Thymus (tissue), 11 donors: Measurements from ENCODE around the gene PCYT1B. TPM values are rescaled to one million over a fixed set of nuclear protein-coding genes. Genes with fewer than 3 reads are reported as not detected.

Experiments
- DNase-seq, 9 donors: peaks; one replicate each; pipeline ENCODE4 v3.0.0-alpha.2; 2013; ENCODE audit warnings: low spot score in 9 of 9, low read depth in 6 of 9, missing footprints in 1 of 9
- H3K27ac ChIP-seq, 2 donors: one replicate each; pipeline ENCODE4 v1.5.1; 2013; ENCODE audit warnings: control low read depth in 1 of 2, low read depth in 1 of 2, low read length in 1 of 2, mild to moderate bottlenecking in 1 of 2, moderate library complexity in 1 of 2
- H3K27me3 ChIP-seq, 2 donors: one replicate each; pipeline ENCODE4 v1.5.1; 2013; ENCODE audit warnings: low read length in 1 of 2; ENCODE audit not compliant: control insufficient read depth in 2 of 2, insufficient read depth in 1 of 2
- H3K36me3 ChIP-seq, 2 donors: one replicate each; pipeline ENCODE4 v1.5.1; 2013; ENCODE audit warnings: low read length in 1 of 2, mild to moderate bottlenecking in 1 of 2, moderate library complexity in 1 of 2; ENCODE audit not compliant: control insufficient read depth in 2 of 2, insufficient read depth in 2 of 2
- H3K4me1 ChIP-seq, 2 donors: one replicate each; pipeline ENCODE4 v1.5.1; 2013; ENCODE audit warnings: low read length in 2 of 2; ENCODE audit not compliant: control insufficient read depth in 2 of 2, insufficient read depth in 2 of 2
- H3K4me3 ChIP-seq, 2 donors: one replicate each; pipeline ENCODE4 v1.5.1; 2013; ENCODE audit warnings: low read length in 2 of 2, control low read depth in 1 of 2, mild to moderate bottlenecking in 1 of 2
- H3K9me3 ChIP-seq, 2 donors: one replicate each; pipeline ENCODE4 v1.5.1; 2013; ENCODE audit warnings: low read length in 1 of 2, mild to moderate bottlenecking in 1 of 2; ENCODE audit not compliant: control insufficient read depth in 2 of 2, insufficient read depth in 1 of 2
- WGBS: extraction: QIAGEN DNeasy Blood & Tissue Kit; methylation state at CpG from one replicate; pipeline ENCODE4 v1.1.7; 2013; 5-methylcytosine and 5-hydroxymethylcytosine counted together
- polyA plus RNA-seq: library from polyadenylated mRNA; stranded (reverse); fragments of 200-250 nt; gene quantifications from one replicate; pipeline ENCODE4 v1.2.3, GENCODE V29; 2013
- total RNA-seq: library from RNA; stranded (reverse); fragments of 120-200 nt; gene quantifications from one replicate; pipeline ENCODE4 v1.2.4, GENCODE V29; 2013
- donor health status: healthy.

PCYT1B gene
- total and polyA plus RNA-seq, 2 donors, result 0.37 to 0.38 TPM

- Histone ChIP-seq H3K9me3 (no peaks in the 10 kb centered on the region), H3K4me3 (no peak overlapping the region), H3K27ac (no peak overlapping the region), H3K4me1 (no peaks in the 10 kb centered on the region), H3K36me3 (no peaks in the 10 kb centered on the region), H3K27me3 (no peaks in the 10 kb centered on the region)
- 98% methylated on average over 19 of the region's 19 CpGs for WGBS
- no peak for DNase-seq
These were observed 83.7 kb downstream of the PCYT1B start for GRCh38 chrX:24563291-24564010.

GRCh38 chrX:24561121-24561520 is 86.0 kb downstream of the PCYT1B start:
- Histone ChIP-seq H3K4me3 (no peak overlapping the region), H3K27me3 (no peaks in the 10 kb centered on the region), H3K9me3 (no peaks in the 10 kb centered on the region), H3K27ac (no peak overlapping the region), H3K36me3 (no peaks in the 10 kb centered on the region), H3K4me1 (no peaks in the 10 kb centered on the region)
- DNase-seq, result no peak
- 97% methylated on average over 5 of the region's 5 CpGs for WGBS

GRCh38 chrX:24553011-24553410 is 94.1 kb downstream of the PCYT1B start:
- H3K4me1 ChIP-seq, result no peaks in the 10 kb centered on the region
- no peak for DNase-seq
- no peak overlapping the region for H3K27ac ChIP-seq
- no peaks in the 10 kb centered on the region for H3K36me3 ChIP-seq
- H3K4me3 ChIP-seq, result no peak overlapping the region
- WGBS, result 93% methylated on average over 4 of the region's 4 CpGs
- H3K9me3 ChIP-seq, result no peaks in the 10 kb centered on the region
- no peaks in the 10 kb centered on the region for H3K27me3 ChIP-seq

- 96% methylated on average over 5 of the region's 5 CpGs for WGBS
- Histone ChIP-seq H3K27ac (no peak overlapping the region), H3K36me3 (no peaks in the 10 kb centered on the region), H3K27me3 (no peaks in the 10 kb centered on the region), H3K9me3 (no peaks in the 10 kb centered on the region), H3K4me3 (no peak overlapping the region), H3K4me1 (no peaks in the 10 kb centered on the region)
- DNase-seq, result no peak
These were observed 97.0 kb downstream of the PCYT1B start for GRCh38 chrX:24550166-24550565.

GRCh38 chrX:24547961-24548360 is 99.2 kb downstream of the PCYT1B start:
- Histone ChIP-seq H3K4me1 (no peaks in the 10 kb centered on the region), H3K27me3 (no peaks in the 10 kb centered on the region), H3K27ac (no peak overlapping the region), H3K9me3 (no peaks in the 10 kb centered on the region), H3K36me3 (no peaks in the 10 kb centered on the region), H3K4me3 (no peak overlapping the region)
- DNase-seq, result no peak
- 100% methylated on average over 1 of the region's 1 CpG for WGBS

GRCh38 chrX:24542756-24543155 is 104.4 kb downstream of the PCYT1B start:
- Histone ChIP-seq H3K27ac (no peak overlapping the region), H3K36me3 (peaks cover 3 to 4% of the 10 kb centered on the region in 2 donors), H3K9me3 (no peaks in the 10 kb centered on the region), H3K4me3 (no peak overlapping the region), H3K4me1 (no peaks in the 10 kb centered on the region), H3K27me3 (no peaks in the 10 kb centered on the region)
- WGBS, result 87% methylated on average over 4 of the region's 4 CpGs
- DNase-seq, result no peak

- DNase-seq, result no peak
- Histone ChIP-seq H3K36me3 (peaks cover 7 to 9% of the 10 kb centered on the region in 2 donors), H3K27ac (no peak overlapping the region), H3K4me3 (no peak overlapping the region), H3K27me3 (no peaks in the 10 kb centered on the region), H3K4me1 (no peaks in the 10 kb centered on the region), H3K9me3 (no peaks in the 10 kb centered on the region)
These were observed 110.6 kb downstream of the PCYT1B start for GRCh38 chrX:24536551-24536950.

GRCh38 chrX:24528605-24529004 is 118.5 kb downstream of the PCYT1B start:
- Histone ChIP-seq H3K27me3 (no peaks in the 10 kb centered on the region), H3K9me3 (no peaks in the 10 kb centered on the region), H3K4me1 (no peaks in the 10 kb centered on the region), H3K27ac (no peak overlapping the region), H3K36me3 (peaks cover 0 to 6% of the 10 kb centered on the region in 2 donors), H3K4me3 (no peak overlapping the region)
- WGBS, result 98% methylated on average over 1 of the region's 1 CpG
- no peak for DNase-seq

- no peak overlapping the region for H3K27ac ChIP-seq
- 98% methylated on average over 2 of the region's 2 CpGs for WGBS
- peaks cover 0 to 6% of the 10 kb centered on the region in 2 donors for H3K36me3 ChIP-seq
- no peak for DNase-seq
- H3K27me3 ChIP-seq, result no peaks in the 10 kb centered on the region
- H3K9me3 ChIP-seq, result no peaks in the 10 kb centered on the region
- H3K4me3 ChIP-seq, result no peak overlapping the region
- no peaks in the 10 kb centered on the region for H3K4me1 ChIP-seq
These were observed 120.5 kb downstream of the PCYT1B start for GRCh38 chrX:24526616-24527015.
